CD14-positive monocyte (primary cell): ENCODE measurements around the gene SUPT5H. TPM values are rescaled to one million over a fixed set of nuclear protein-coding genes. Genes with fewer than 3 reads are reported as not detected.

Experiments
- DNase-seq, 3 donors: peaks; one replicate each; pipeline ENCODE4 v3.0.0-alpha.2; 2011 to 2022
- H2AFZ ChIP-seq: 2 replicates; pipeline ENCODE4 v1.6.0; 2012; ENCODE audit warnings: mild to moderate bottlenecking, low read depth, low read length, inconsistent platforms; ENCODE audit not compliant: insufficient read depth, poor library complexity, severe bottlenecking
- H3K27ac ChIP-seq, 2 donors: 1 replicate in 1 of 2; 2 replicates in 1 of 2; pipeline ENCODE4 v1.5.1; 2012 to 2013; ENCODE audit warnings: low read length in 2 of 2, control low read depth in 1 of 2, inconsistent platforms in 1 of 2, low read depth in 1 of 2, mild to moderate bottlenecking in 1 of 2
- H3K27me3 ChIP-seq, 2 donors: one replicate each; pipeline versions ENCODE4 v1.6.0 to v1.6.1; 2011 to 2013; ENCODE audit warnings: low read length in 2 of 2; ENCODE audit not compliant: control insufficient read depth in 2 of 2, insufficient read depth in 2 of 2
- H3K36me3 ChIP-seq, 2 donors: replicated peaks in 1 of 2; 1 replicate in 1 of 2; 2 replicates in 1 of 2; pipeline versions ENCODE4 v1.5.1 to v1.6.1; 2012 to 2013; ENCODE audit warnings: low read length in 2 of 2, control low read depth in 1 of 2, inconsistent platforms in 1 of 2, mild to moderate bottlenecking in 1 of 2; ENCODE audit not compliant: insufficient read depth in 2 of 2, control insufficient read depth in 1 of 2
- H3K4me1 ChIP-seq, 2 donors: 1 replicate in 1 of 2; 2 replicates in 1 of 2; pipeline versions ENCODE4 v1.5.1 to v1.6.1; 2012 to 2013; ENCODE audit warnings: low read length in 2 of 2, control low read depth in 1 of 2, inconsistent platforms in 1 of 2, mild to moderate bottlenecking in 1 of 2, moderate library complexity in 1 of 2; ENCODE audit not compliant: insufficient read depth in 2 of 2, control insufficient read depth in 1 of 2
- H3K4me2 ChIP-seq: replicated peaks from 2 replicates; pipeline ENCODE3; 2012; ENCODE audit warnings: low read length, moderate library complexity, mild to moderate bottlenecking; ENCODE audit not compliant: poor library complexity, severe bottlenecking; ENCODE audit errors: extremely low read depth
- H3K4me3 ChIP-seq, 3 experiments: fragments of 200-600 bp in 1 of 3; sonication (generic) in 1 of 3; replicated peaks in 1 of 3; 1 replicate in 2 of 3; 2 replicates in 1 of 3; pipeline ENCODE4 v1.5.1; 2011 to 2013; ENCODE audit warnings: low read length in 3 of 3, mild to moderate bottlenecking in 3 of 3, control low read depth in 2 of 3, low read depth in 2 of 3, inconsistent platforms in 1 of 3, moderate library complexity in 1 of 3
- H3K79me2 ChIP-seq: 2 replicates; pipeline ENCODE4 v1.6.0; 2012; ENCODE audit warnings: mild to moderate bottlenecking, control low read depth, inconsistent platforms, low read length, moderate library complexity; ENCODE audit not compliant: insufficient read depth
- H3K9ac ChIP-seq: 2 replicates; pipeline ENCODE4 v1.6.0; 2017; ENCODE audit warnings: low read length, mild to moderate bottlenecking; ENCODE audit not compliant: insufficient read depth, poor library complexity, severe bottlenecking
- H3K9me3 ChIP-seq, 2 donors: replicated peaks in 1 of 2; 1 replicate in 1 of 2; 2 replicates in 1 of 2; pipeline versions ENCODE4 v1.5.1 to v1.6.1; 2012 to 2013; ENCODE audit warnings: low read length in 2 of 2, control low read depth in 1 of 2; ENCODE audit not compliant: control insufficient read depth in 1 of 2, insufficient read depth in 1 of 2
- H4K20me1 ChIP-seq: 2 replicates; pipeline ENCODE4 v1.6.0; 2012; ENCODE audit warnings: mild to moderate bottlenecking, low read length, control low read depth, moderate library complexity; ENCODE audit not compliant: insufficient read depth
- H3K27ac Mint-ChIP-seq, 7 donors: one replicate each; pipeline ENCODE4 v1.8.0; 2020; ENCODE audit warnings: mild to moderate bottlenecking in 7 of 7, mixed read lengths in 7 of 7, moderate library complexity in 6 of 7, inconsistent platforms in 2 of 7
- H3K27me3 Mint-ChIP-seq, 3 donors: one replicate each; pipeline ENCODE4 v1.8.0; 2021 to 2022; ENCODE audit warnings: low read depth in 3 of 3, mild to moderate bottlenecking in 3 of 3, mixed read lengths in 3 of 3, moderate library complexity in 3 of 3, inconsistent platforms in 1 of 3
- H3K36me3 Mint-ChIP-seq, 2 donors: one replicate each; pipeline ENCODE4 v1.8.0; 2020; ENCODE audit warnings: mixed read lengths in 2 of 2, inconsistent platforms in 1 of 2, mild to moderate bottlenecking in 1 of 2
- H3K4me1 Mint-ChIP-seq: one replicate; pipeline ENCODE4 v1.8.0; 2020; ENCODE audit warnings: mild to moderate bottlenecking, mixed read lengths
- H3K4me3 Mint-ChIP-seq, 2 donors: one replicate each; pipeline ENCODE4 v1.8.0; 2020; ENCODE audit warnings: mild to moderate bottlenecking in 2 of 2, mixed read lengths in 2 of 2, moderate library complexity in 1 of 2
- H3K9me3 Mint-ChIP-seq, 7 donors: one replicate each; pipeline ENCODE4 v1.8.0; 2020 to 2022; ENCODE audit warnings: mixed read lengths in 7 of 7, mild to moderate bottlenecking in 6 of 7, moderate library complexity in 6 of 7, inconsistent platforms in 2 of 7
- CTCF ChIP-seq: fragments of 200-600 bp; IDR thresholded peaks from one replicate; pipeline ENCODE4 v1.8.0; 2022; ENCODE audit warnings: antibody characterized with exemption, mild to moderate bottlenecking
- WGBS: methylation state at CpG from one replicate; pipeline ENCODE4 v1.1.5; 2013; ENCODE audit warnings: missing lambda C conversion rate; ENCODE audit not compliant: insufficient coverage; 5-methylcytosine and 5-hydroxymethylcytosine counted together
- intact Hi-C, 2 donors: fragments of 100-400 bp; cut with micrococcal nuclease; formaldehyde crosslinking; loops; one replicate each; pipeline versions ENCODE4 v1.15.0 to v1.15.1; 2023
- polyA plus RNA-seq, 3 donors: library from polyadenylated mRNA; depleted of rRNA in 1 of 3; unstranded in 2 of 3; stranded (reverse) in 1 of 3; fragments of 300-500 nt in 2 of 3; fragments of >200 nt in 1 of 3; fragmentation: Illumina TruSeq in 2 of 3; gene quantifications; 1 replicate in 2 of 3; 2 replicates in 1 of 3; pipeline ENCODE4 v1.2.3, GENCODE V29; 2012 to 2021

Gene SUPT5H
- polyA plus RNA-seq, 3 donors, result 43.6 to 83.2 (median 50.7) TPM

GRCh38 chr19:39411832-39412099, 33.6 kb upstream of the SUPT5H start:
- no peak overlapping the region for H2AFZ ChIP-seq
- Mint-ChIP-seq H3K4me3 (peak overlapping the region; percentile 91 to 99), H3K27me3 (peaks cover 2 to 36% (median 10%) of the 10 kb centered on the region in 3 donors), H3K27ac (peak overlapping the region; percentile 96 to 100 (median 98)), H3K36me3 (peaks cover 39 to 55% of the 10 kb centered on the region in 2 donors), H3K9me3 (peaks cover 6 to 27% (median 18%) of the 10 kb centered on the region in 7 donors), H3K4me1 (peaks cover 26% of the 10 kb centered on the region)
- WGBS, result 0% methylated on average over 2 of the region's 7 CpGs
- H3K79me2 ChIP-seq, result peaks cover 56% of the 10 kb centered on the region
- H3K9me3 ChIP-seq, result no peaks in the 10 kb centered on the region
- peaks cover 85% of the 10 kb centered on the region for H4K20me1 ChIP-seq
- H3K36me3 ChIP-seq, result peaks cover 22 to 31% of the 10 kb centered on the region in 2 donors
- H3K27me3 ChIP-seq, result no peaks in the 10 kb centered on the region
- peak; percentile 82 for TF ChIP-seq CTCF
- peaks cover 27 to 31% of the 10 kb centered on the region in 2 donors for H3K4me1 ChIP-seq
- peak overlapping the region; percentile 89 to 96 (median 91) for H3K4me3 ChIP-seq
- DNase-seq, result peak; percentile 92 to 96 (median 95)
- peak overlapping the region; percentile 100 for H3K9ac ChIP-seq
- intact Hi-C loops, result loop anchor here (2.0 kb wide), 2 partner anchors 13 to 19 kb away; no protein-coding TSS in a partner anchor
- peak overlapping the region; percentile 83 for H3K4me2 ChIP-seq
- peak overlapping the region; percentile 98 to 99 for H3K27ac ChIP-seq

GRCh38 chr19:39412100-39412866, 33.1 kb upstream of the SUPT5H start, which contains the start of gene PLEKHG2:
TSS of gene PLEKHG2 (plus strand) at chr19:39412669. CDS start at chr19:39414087, 1,418 bp downstream.
- Mint-ChIP-seq H3K4me3 (peak within 1 kb of the TSS; percentile 91 to 99), H3K36me3 (peaks cover 34 to 53% of the 10 kb centered on the region in 2 donors), H3K9me3 (peaks cover 6 to 22% (median 14%) of the 10 kb centered on the region in 7 donors), H3K4me1 (peaks cover 26% of the 10 kb centered on the region), H3K27me3 (peaks cover 2 to 36% (median 10%) of the 10 kb centered on the region in 3 donors), H3K27ac (peak within 1 kb of the TSS; percentile 96 to 100 (median 98))
- peak within 1 kb of the TSS; percentile 83 for H3K4me2 ChIP-seq
- H3K9ac ChIP-seq, result peak within 1 kb of the TSS; percentile 100
- peak within 1 kb of the TSS; percentile 98 to 99 for H3K27ac ChIP-seq
- peak within 1 kb of the TSS; percentile 89 to 96 (median 91) for H3K4me3 ChIP-seq
- no peaks in the 10 kb centered on the region for H3K9me3 ChIP-seq
- intact Hi-C loops, result loop anchor here (2.0 kb wide), 2 partner anchors 13 to 19 kb away; no protein-coding TSS in a partner anchor
- 0% methylated on average over 48 of the region's 60 CpGs for WGBS
- peak; percentile 79 for TF ChIP-seq CTCF
- DNase-seq, result peak; percentile 99
- H3K36me3 ChIP-seq, result peaks cover 17 to 26% of the 10 kb centered on the region in 2 donors
- peaks cover 27 to 31% of the 10 kb centered on the region in 2 donors for H3K4me1 ChIP-seq
- H4K20me1 ChIP-seq, result peaks cover 85% of the 10 kb centered on the region
- H3K27me3 ChIP-seq, result no peaks in the 10 kb centered on the region
- peaks cover 51% of the 10 kb centered on the region for H3K79me2 ChIP-seq
- H2AFZ ChIP-seq, result peak within 1 kb of the TSS; percentile 6
